Uterus (tissue), 4 donors: Measurements from ENCODE around the gene FLNB. TPM values are rescaled to one million over a fixed set of nuclear protein-coding genes. Genes with fewer than 3 reads are reported as not detected.

Source experiments
- DNase-seq, 2 donors: peaks; one replicate each; pipeline ENCODE4 v3.0.0-alpha.2; 2019 to 2020
- H3K27ac ChIP-seq, 2 donors: fragments of 200-600 bp; sonication (generic); 1 replicate in 1 of 2; 2 replicates in 1 of 2; pipeline ENCODE4 v1.5.1; 2016 to 2018
- H3K27me3 ChIP-seq, 2 donors: fragments of 200-600 bp; sonication (generic); one replicate each; pipeline ENCODE4 v1.5.1; 2018 to 2019; ENCODE audit warnings: control low read depth in 1 of 2
- H3K36me3 ChIP-seq, 2 donors: fragments of 200-600 bp; sonication (generic); one replicate each; pipeline ENCODE4 v1.5.1; 2019; ENCODE audit warnings: control low read depth in 1 of 2
- H3K4me1 ChIP-seq, 2 donors: fragments of 200-600 bp; sonication (generic); one replicate each; pipeline ENCODE4 v1.5.1; 2018 to 2019; ENCODE audit warnings: control low read depth in 1 of 2
- H3K4me3 ChIP-seq, 2 donors: fragments of 200-600 bp; sonication (generic); 1 replicate in 1 of 2; 2 replicates in 1 of 2; pipeline ENCODE4 v1.5.1; 2018 to 2019; ENCODE audit warnings: mild to moderate bottlenecking in 1 of 2
- H3K9me3 ChIP-seq, 2 donors: fragments of 200-600 bp; sonication (generic); one replicate each; pipeline ENCODE4 v1.5.1; 2019; ENCODE audit warnings: control low read depth in 1 of 2
- POLR2A ChIP-seq, 2 donors: fragments of 450-650 bp; IDR thresholded peaks; one replicate each; pipeline ENCODE4 v1.6.1; 2016; ENCODE audit warnings: antibody characterized with exemption in 2 of 2, mild to moderate bottlenecking in 1 of 2, moderate library complexity in 1 of 2
- intact Hi-C: fragments of 100-400 bp; cut with DNase I; formaldehyde crosslinking; loops from one replicate; pipeline ENCODE4 v1.15.1; 2023; ENCODE audit warnings: low total_unique reads
- total RNA-seq, 4 donors: library from RNA; depleted of rRNA in 3 of 4; stranded (reverse); fragments of >200 nt in 3 of 4; gene quantifications; one replicate each; pipeline versions ENCODE4 v1.1.0 to v1.2.4, GENCODE V29; 2014 to 2023
- TF ChIP-seq, protein P1 (sequence below), 4 experiments: fragments of 200-600 bp in 2 of 4; fragments of 450-650 bp in 2 of 4; sonication (generic) in 2 of 4; IDR thresholded peaks; one replicate each; pipeline ENCODE4 v1.5.1; 2016 to 2019; ENCODE audit warnings: antibody characterized with exemption in 4 of 4, mild to moderate bottlenecking in 2 of 4, moderate library complexity in 1 of 4
- donor health status: DM: yes; HTN: yes; CAD: no.

Gene FLNB
- total RNA-seq, 4 donors from 2014 or later = 52.4 to 283 (median 148) TPM

DNA sequence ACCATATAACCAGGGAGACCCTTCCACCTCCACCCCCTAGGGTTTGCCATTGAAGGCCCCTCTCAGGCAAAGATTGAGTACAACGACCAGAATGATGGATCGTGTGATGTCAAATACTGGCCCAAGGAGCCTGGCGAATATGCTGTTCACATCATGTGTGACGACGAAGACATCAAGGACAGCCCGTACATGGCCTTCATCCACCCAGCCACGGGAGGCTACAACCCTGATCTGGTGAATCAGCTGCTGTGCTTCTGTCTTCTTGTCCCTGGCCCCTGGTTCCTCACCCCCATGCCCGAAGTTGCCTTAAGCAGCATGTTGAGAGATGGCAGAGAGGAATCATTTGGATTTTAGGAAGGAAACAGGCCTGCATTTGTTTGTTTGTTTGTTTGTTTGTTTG, 98.4 kb downstream of the FLNB start:
- H3K27ac ChIP-seq = no peak overlapping the region
- TF ChIP-seq, protein P1, sequence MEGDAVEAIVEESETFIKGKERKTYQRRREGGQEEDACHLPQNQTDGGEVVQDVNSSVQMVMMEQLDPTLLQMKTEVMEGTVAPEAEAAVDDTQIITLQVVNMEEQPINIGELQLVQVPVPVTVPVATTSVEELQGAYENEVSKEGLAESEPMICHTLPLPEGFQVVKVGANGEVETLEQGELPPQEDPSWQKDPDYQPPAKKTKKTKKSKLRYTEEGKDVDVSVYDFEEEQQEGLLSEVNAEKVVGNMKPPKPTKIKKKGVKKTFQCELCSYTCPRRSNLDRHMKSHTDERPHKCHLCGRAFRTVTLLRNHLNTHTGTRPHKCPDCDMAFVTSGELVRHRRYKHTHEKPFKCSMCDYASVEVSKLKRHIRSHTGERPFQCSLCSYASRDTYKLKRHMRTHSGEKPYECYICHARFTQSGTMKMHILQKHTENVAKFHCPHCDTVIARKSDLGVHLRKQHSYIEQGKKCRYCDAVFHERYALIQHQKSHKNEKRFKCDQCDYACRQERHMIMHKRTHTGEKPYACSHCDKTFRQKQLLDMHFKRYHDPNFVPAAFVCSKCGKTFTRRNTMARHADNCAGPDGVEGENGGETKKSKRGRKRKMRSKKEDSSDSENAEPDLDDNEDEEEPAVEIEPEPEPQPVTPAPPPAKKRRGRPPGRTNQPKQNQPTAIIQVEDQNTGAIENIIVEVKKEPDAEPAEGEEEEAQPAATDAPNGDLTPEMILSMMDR (IDR thresholded peaks at IDR 0.05) = no peak
- no peak for TF ChIP-seq POLR2A (IDR thresholded peaks at IDR 0.05)
- DNase-seq = no peak
- no peaks in the 10 kb centered on the region for H3K27me3 ChIP-seq
- H3K4me1 ChIP-seq = no peaks in the 10 kb centered on the region
- intact Hi-C loops = no loop called here
- no peaks in the 10 kb centered on the region for H3K9me3 ChIP-seq
- H3K36me3 ChIP-seq = no peaks in the 10 kb centered on the region
- H3K4me3 ChIP-seq = no peak overlapping the region

DNA sequence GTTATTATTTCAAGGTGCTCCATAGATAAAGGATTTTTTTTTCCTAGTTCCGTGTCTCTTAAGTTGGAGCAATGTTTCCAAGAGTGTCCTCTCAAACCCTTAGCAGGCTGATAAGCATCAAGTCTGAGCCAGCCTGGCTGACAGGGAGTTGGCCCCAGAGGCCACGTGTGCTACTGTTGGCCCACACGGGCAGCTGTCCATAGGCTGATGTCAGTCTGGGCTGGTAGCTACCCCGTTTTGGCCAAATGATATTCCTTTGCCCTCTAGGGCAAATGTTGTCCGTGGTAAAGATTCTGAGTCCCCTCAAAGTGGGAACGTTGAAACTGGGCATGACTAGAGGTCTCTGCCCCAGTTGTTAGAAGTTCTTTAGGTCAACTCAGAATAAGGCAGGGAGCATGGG, 99.4 kb downstream of the FLNB start:
- Histone ChIP-seq H3K36me3 (no peaks in the 10 kb centered on the region), H3K9me3 (no peaks in the 10 kb centered on the region), H3K27ac (no peak overlapping the region), H3K4me1 (no peaks in the 10 kb centered on the region), H3K4me3 (no peak overlapping the region), H3K27me3 (no peaks in the 10 kb centered on the region)
- intact Hi-C loops = no loop called here
- TF ChIP-seq, protein P1 (IDR thresholded peaks at IDR 0.05) = no peak
- no peak for TF ChIP-seq POLR2A (IDR thresholded peaks at IDR 0.05)
- DNase-seq = no peak

DNA sequence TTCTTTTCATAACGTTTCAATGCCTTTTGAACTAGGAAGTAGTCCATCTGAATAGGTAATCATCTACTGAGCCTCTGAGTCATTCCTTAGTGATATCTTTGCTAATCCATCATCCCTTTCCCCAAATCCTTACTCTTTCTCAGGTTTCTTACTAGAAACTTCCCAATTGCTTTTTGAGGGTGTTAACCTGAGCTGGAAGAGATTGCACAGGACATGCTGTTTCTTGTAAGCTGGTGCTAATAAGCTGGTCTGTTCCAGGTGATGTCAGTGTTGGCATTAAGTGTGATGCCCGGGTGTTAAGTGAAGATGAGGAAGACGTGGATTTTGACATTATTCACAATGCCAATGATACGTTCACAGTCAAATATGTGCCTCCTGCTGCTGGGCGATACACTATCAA, 101.5 kb downstream of the FLNB start:
- no peak for DNase-seq
- Histone ChIP-seq H3K27ac (no peak overlapping the region), H3K9me3 (no peaks in the 10 kb centered on the region), H3K27me3 (no peaks in the 10 kb centered on the region), H3K4me3 (no peak overlapping the region), H3K36me3 (no peaks in the 10 kb centered on the region), H3K4me1 (no peaks in the 10 kb centered on the region)
- TF ChIP-seq, protein P1 (IDR thresholded peaks at IDR 0.05) = no peak
- no peak for TF ChIP-seq POLR2A (IDR thresholded peaks at IDR 0.05)
- intact Hi-C loops = no loop called here

DNA sequence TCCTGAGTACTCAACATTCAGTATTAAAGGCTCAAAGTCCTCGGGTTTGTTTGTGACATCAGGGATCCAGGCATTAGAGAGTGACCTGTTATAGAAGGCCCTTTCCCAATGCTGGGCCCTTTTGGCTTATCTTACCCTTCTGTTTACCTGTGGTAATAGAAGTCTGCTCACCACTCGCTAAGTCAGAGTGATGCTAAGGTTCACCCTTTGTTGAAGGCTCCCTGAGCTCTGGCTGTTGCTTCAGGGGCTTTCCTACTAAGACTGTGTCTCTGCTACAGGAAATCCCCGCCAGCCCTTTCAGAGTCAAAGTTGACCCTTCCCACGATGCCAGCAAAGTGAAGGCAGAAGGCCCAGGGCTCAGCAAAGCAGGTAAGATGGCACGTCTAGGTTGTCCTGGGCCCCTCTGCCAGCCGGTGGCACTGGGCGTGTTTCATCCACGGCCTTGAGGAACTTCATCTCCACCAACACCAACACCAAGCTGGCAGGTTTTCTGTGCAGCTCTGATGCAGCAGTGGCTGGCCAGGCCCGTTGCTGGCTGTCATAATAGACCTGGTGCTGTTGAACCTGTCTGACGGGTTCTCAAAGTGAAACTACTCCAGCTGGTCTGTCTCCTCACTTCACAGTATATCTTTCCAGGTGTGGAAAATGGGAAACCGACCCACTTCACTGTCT, 103.4 kb downstream of the FLNB start:
- no peak for DNase-seq
- peaks cover 5% of the 10 kb centered on the region in 2 donors for H3K4me1 ChIP-seq
- H3K27ac ChIP-seq = no peak overlapping the region
- intact Hi-C loops = no loop called here
- H3K9me3 ChIP-seq = no peaks in the 10 kb centered on the region
- H3K4me3 ChIP-seq = no peak overlapping the region
- no peaks in the 10 kb centered on the region for H3K36me3 ChIP-seq
- TF ChIP-seq POLR2A (IDR thresholded peaks at IDR 0.05) = no peak
- TF ChIP-seq, protein P1 (IDR thresholded peaks at IDR 0.05) = no peak
- no peaks in the 10 kb centered on the region for H3K27me3 ChIP-seq

DNA sequence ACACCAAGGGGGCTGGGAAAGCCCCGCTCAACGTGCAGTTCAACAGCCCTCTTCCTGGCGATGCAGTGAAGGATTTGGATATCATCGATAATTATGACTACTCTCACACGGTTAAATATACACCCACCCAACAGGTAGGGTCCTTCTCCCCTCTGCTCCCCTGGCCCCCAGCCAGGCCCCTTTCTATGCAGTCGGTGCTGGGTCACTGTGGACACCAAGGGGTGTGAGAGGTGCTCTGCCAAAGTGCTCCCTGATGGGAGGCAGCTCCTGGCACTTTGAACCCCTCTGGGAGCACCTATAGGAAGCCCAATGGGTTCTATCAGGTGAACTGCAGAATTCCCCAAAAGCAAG, 103.9 kb downstream of the FLNB start:
- Histone ChIP-seq H3K9me3 (no peaks in the 10 kb centered on the region), H3K4me3 (no peak overlapping the region), H3K4me1 (peaks cover 5 to 10% of the 10 kb centered on the region in 2 donors), H3K27me3 (no peaks in the 10 kb centered on the region), H3K27ac (no peak overlapping the region), H3K36me3 (no peaks in the 10 kb centered on the region)
- TF ChIP-seq, protein P1 (IDR thresholded peaks at IDR 0.05) = no peak
- no peak for TF ChIP-seq POLR2A (IDR thresholded peaks at IDR 0.05)
- intact Hi-C loops = no loop called here
- DNase-seq = no peak
